ENCODE data around the gene TMEM255B. TPM values are rescaled to one million over a fixed set of nuclear protein-coding genes. Genes with fewer than 3 reads are reported as not detected.
A peak's percentile ranks its signal among the peaks of the same experiment; 100 is the strongest.

The TMEM255B gene
- total and polyA plus RNA-seq, 9 donors: 0.60 to 18.6 (median 7.9) TPM

GRCh38 chr13:113764793-113765563 is 6.0 kb downstream of the TMEM255B start:
- DNase-seq: peak in 1 of 5 donors; percentile 25
- TF ChIP-seq EP300 (IDR thresholded peaks at IDR 0.05) (no peak), POLR2A (IDR thresholded peaks at IDR 0.05) (no peak), CTCF (IDR thresholded peaks at IDR 0.05) (no peak)

GRCh38 chr13:113765564-113765910 is 6.5 kb downstream of the TMEM255B start:
- TF ChIP-seq CTCF (IDR thresholded peaks at IDR 0.05) (no peak), POLR2A (IDR thresholded peaks at IDR 0.05) (no peak), EP300 (IDR thresholded peaks at IDR 0.05) (no peak)
- H3K4me1 ChIP-seq (ENCODE audit: insufficient read depth): no peaks in the 10 kb centered on the region
- intact Hi-C loops (cut with DNase I): no loop called here
- no peak overlapping the region for H3K4me3 ChIP-seq
- no peak overlapping the region for H3K27ac ChIP-seq
- H3K9me3 ChIP-seq: no peaks in the 10 kb centered on the region
- no peak for DNase-seq
- no peaks in the 10 kb centered on the region for H3K27me3 ChIP-seq
- H3K36me3 ChIP-seq: no peaks in the 10 kb centered on the region
- 52 to 68% (median 63%) methylated on average over 4 of the region's 4 CpGs for WGBS, 3 donors

More at GRCh38 chr13:113764793-113765563, 6.0 kb downstream of the TMEM255B start:
- H3K36me3 ChIP-seq: no peaks in the 10 kb centered on the region
- no peaks in the 10 kb centered on the region for H3K27me3 ChIP-seq
- no peak overlapping the region for H3K4me3 ChIP-seq
- WGBS, 3 donors: 79 to 86% (median 80%) methylated on average over 19 of the region's 19 CpGs
- intact Hi-C loops (cut with DNase I): no loop called here
- no peaks in the 10 kb centered on the region for H3K9me3 ChIP-seq
- H3K4me1 ChIP-seq (ENCODE audit: insufficient read depth): no peaks in the 10 kb centered on the region
- no peak overlapping the region for H3K27ac ChIP-seq

- peak in 1 of 5 donors; percentile 30 for DNase-seq
- H3K4me3 ChIP-seq: no peak overlapping the region
These were observed 7.2 kb downstream of the TMEM255B start for GRCh38 chr13:113766035-113766800.

GRCh38 chr13:113767366-113767765 is 8.3 kb downstream of the TMEM255B start:
- Histone ChIP-seq H3K4me1 (ENCODE audit: insufficient read depth) (no peaks in the 10 kb centered on the region), H3K36me3 (no peaks in the 10 kb centered on the region), H3K9me3 (no peaks in the 10 kb centered on the region), H3K27me3 (no peaks in the 10 kb centered on the region), H3K4me3 (no peak overlapping the region), H3K27ac (no peak overlapping the region)
- DNase-seq: no peak
- WGBS, 3 donors: 71 to 83% (median 77%) methylated on average over 2 of the region's 2 CpGs
- TF ChIP-seq CTCF (IDR thresholded peaks at IDR 0.05) (no peak), EP300 (IDR thresholded peaks at IDR 0.05) (no peak), POLR2A (IDR thresholded peaks at IDR 0.05) (no peak)
- intact Hi-C loops (cut with DNase I): no loop called here

More at GRCh38 chr13:113766035-113766800, 7.2 kb downstream of the TMEM255B start:
- Histone ChIP-seq H3K27me3 (no peaks in the 10 kb centered on the region), H3K36me3 (no peaks in the 10 kb centered on the region), H3K27ac (no peak overlapping the region), H3K4me1 (ENCODE audit: insufficient read depth) (no peaks in the 10 kb centered on the region), H3K9me3 (no peaks in the 10 kb centered on the region)
- intact Hi-C loops (cut with DNase I): no loop called here
- TF ChIP-seq POLR2A (IDR thresholded peaks at IDR 0.05) (no peak), EP300 (IDR thresholded peaks at IDR 0.05) (no peak), CTCF (IDR thresholded peaks at IDR 0.05) (no peak)
- 80 to 87% (median 83%) methylated on average over 30 of the region's 30 CpGs for WGBS, 3 donors
